ENCODE data around the gene ABCB11.

ABCB11 gene

GRCh38 chr2:169006665-169007064, 24.5 kb downstream of the ABCB11 start:
- H3K4me3 Mint-ChIP-seq, result no peak overlapping the region

GRCh38 chr2:169005994-169006393, 25.1 kb downstream of the ABCB11 start:
- no peak overlapping the region for H3K27ac Mint-ChIP-seq
- H3K4me1 Mint-ChIP-seq (ENCODE audit: low read depth), result peaks cover 6% of the 10 kb centered on the region
- H3K27me3 Mint-ChIP-seq, result no peaks in the 10 kb centered on the region
- no peaks in the 10 kb centered on the region for H3K36me3 Mint-ChIP-seq
- no peaks in the 10 kb centered on the region for H3K9me3 Mint-ChIP-seq (ENCODE audit: low read depth)
- no peak overlapping the region for H3K4me3 Mint-ChIP-seq

More at GRCh38 chr2:169006665-169007064, 24.5 kb downstream of the ABCB11 start:
- Mint-ChIP-seq H3K4me1 (ENCODE audit: low read depth) (peaks cover 6% of the 10 kb centered on the region), H3K27ac (no peak overlapping the region), H3K36me3 (no peaks in the 10 kb centered on the region), H3K9me3 (ENCODE audit: low read depth) (no peaks in the 10 kb centered on the region), H3K27me3 (no peaks in the 10 kb centered on the region)

- Mint-ChIP-seq H3K36me3 (no peaks in the 10 kb centered on the region), H3K27ac (no peak overlapping the region), H3K4me1 (ENCODE audit: low read depth) (peaks cover 6% of the 10 kb centered on the region), H3K4me3 (no peak overlapping the region), H3K9me3 (ENCODE audit: low read depth) (no peaks in the 10 kb centered on the region), H3K27me3 (no peaks in the 10 kb centered on the region)
Observed at GRCh38 chr2:169005080-169005598, 26.0 kb downstream of the ABCB11 start.

- no peaks in the 10 kb centered on the region for H3K4me1 Mint-ChIP-seq (ENCODE audit: low read depth)
- no peak overlapping the region for H3K27ac Mint-ChIP-seq
- no peak overlapping the region for H3K4me3 Mint-ChIP-seq
- H3K27me3 Mint-ChIP-seq, result no peaks in the 10 kb centered on the region
- no peaks in the 10 kb centered on the region for H3K36me3 Mint-ChIP-seq
- no peaks in the 10 kb centered on the region for H3K9me3 Mint-ChIP-seq (ENCODE audit: low read depth)
Observed at GRCh38 chr2:169002161-169002738, 28.9 kb downstream of the ABCB11 start.

GRCh38 chr2:169001116-169001815, 29.9 kb downstream of the ABCB11 start:
- H3K4me1 Mint-ChIP-seq (ENCODE audit: low read depth), result no peaks in the 10 kb centered on the region
- H3K27ac Mint-ChIP-seq, result no peak overlapping the region
- no peak overlapping the region for H3K4me3 Mint-ChIP-seq
- no peaks in the 10 kb centered on the region for H3K27me3 Mint-ChIP-seq
- no peaks in the 10 kb centered on the region for H3K36me3 Mint-ChIP-seq
- no peaks in the 10 kb centered on the region for H3K9me3 Mint-ChIP-seq (ENCODE audit: low read depth)

- H3K36me3 Mint-ChIP-seq, result no peaks in the 10 kb centered on the region
- no peak overlapping the region for H3K4me3 Mint-ChIP-seq
- no peaks in the 10 kb centered on the region for H3K27me3 Mint-ChIP-seq
- no peak overlapping the region for H3K27ac Mint-ChIP-seq
- no peaks in the 10 kb centered on the region for H3K4me1 Mint-ChIP-seq (ENCODE audit: low read depth)
- no peaks in the 10 kb centered on the region for H3K9me3 Mint-ChIP-seq (ENCODE audit: low read depth)
Observed at GRCh38 chr2:168999668-169000213, 31.4 kb downstream of the ABCB11 start.

- Mint-ChIP-seq H3K4me3 (no peak overlapping the region), H3K36me3 (no peaks in the 10 kb centered on the region), H3K9me3 (ENCODE audit: low read depth) (no peaks in the 10 kb centered on the region), H3K27me3 (no peaks in the 10 kb centered on the region), H3K27ac (no peak overlapping the region), H3K4me1 (ENCODE audit: low read depth) (no peaks in the 10 kb centered on the region)
Observed at GRCh38 chr2:168998609-168999211, 32.4 kb downstream of the ABCB11 start.

GRCh38 chr2:168997794-168998193, 33.3 kb downstream of the ABCB11 start:
- H3K36me3 Mint-ChIP-seq, result no peaks in the 10 kb centered on the region
- no peaks in the 10 kb centered on the region for H3K4me1 Mint-ChIP-seq (ENCODE audit: low read depth)
- no peak overlapping the region for H3K4me3 Mint-ChIP-seq
- H3K27ac Mint-ChIP-seq, result no peak overlapping the region
- H3K27me3 Mint-ChIP-seq, result peaks cover 1% of the 10 kb centered on the region
- no peaks in the 10 kb centered on the region for H3K9me3 Mint-ChIP-seq (ENCODE audit: low read depth)

- Mint-ChIP-seq H3K4me1 (ENCODE audit: low read depth) (no peaks in the 10 kb centered on the region), H3K4me3 (no peak overlapping the region), H3K27me3 (peaks cover 1% of the 10 kb centered on the region), H3K9me3 (ENCODE audit: low read depth) (no peaks in the 10 kb centered on the region), H3K27ac (no peak overlapping the region), H3K36me3 (no peaks in the 10 kb centered on the region)
Observed at GRCh38 chr2:168997118-168997521, 34.0 kb downstream of the ABCB11 start.

- peaks cover 1% of the 10 kb centered on the region for H3K27me3 Mint-ChIP-seq
- no peaks in the 10 kb centered on the region for H3K9me3 Mint-ChIP-seq (ENCODE audit: low read depth)
- H3K36me3 Mint-ChIP-seq, result no peaks in the 10 kb centered on the region
- H3K4me1 Mint-ChIP-seq (ENCODE audit: low read depth), result no peaks in the 10 kb centered on the region
- H3K4me3 Mint-ChIP-seq, result no peak overlapping the region
- no peak overlapping the region for H3K27ac Mint-ChIP-seq
Observed at GRCh38 chr2:168995744-168996143, 35.4 kb downstream of the ABCB11 start.

- H3K9me3 Mint-ChIP-seq (ENCODE audit: low read depth), result no peaks in the 10 kb centered on the region
- H3K4me1 Mint-ChIP-seq (ENCODE audit: low read depth), result no peaks in the 10 kb centered on the region
- H3K27me3 Mint-ChIP-seq, result peaks cover 1% of the 10 kb centered on the region
- H3K27ac Mint-ChIP-seq, result no peak overlapping the region
- no peak overlapping the region for H3K4me3 Mint-ChIP-seq
- no peaks in the 10 kb centered on the region for H3K36me3 Mint-ChIP-seq
Observed at GRCh38 chr2:168993538-168993937, 37.6 kb downstream of the ABCB11 start.

- H3K27me3 Mint-ChIP-seq, result peaks cover 1% of the 10 kb centered on the region
- H3K4me3 Mint-ChIP-seq, result no peak overlapping the region
- no peaks in the 10 kb centered on the region for H3K36me3 Mint-ChIP-seq
- H3K27ac Mint-ChIP-seq, result no peak overlapping the region
- no peaks in the 10 kb centered on the region for H3K9me3 Mint-ChIP-seq (ENCODE audit: low read depth)
- no peaks in the 10 kb centered on the region for H3K4me1 Mint-ChIP-seq (ENCODE audit: low read depth)
Observed at GRCh38 chr2:168992591-168993349, 38.4 kb downstream of the ABCB11 start.

GRCh38 chr2:168992026-168992425, 39.1 kb downstream of the ABCB11 start:
- no peaks in the 10 kb centered on the region for H3K4me1 Mint-ChIP-seq (ENCODE audit: low read depth)
- H3K4me3 Mint-ChIP-seq, result no peak overlapping the region
- no peak overlapping the region for H3K27ac Mint-ChIP-seq
- H3K27me3 Mint-ChIP-seq, result peaks cover 1% of the 10 kb centered on the region
- no peaks in the 10 kb centered on the region for H3K9me3 Mint-ChIP-seq (ENCODE audit: low read depth)
- no peaks in the 10 kb centered on the region for H3K36me3 Mint-ChIP-seq

GRCh38 chr2:168988755-168989154, 42.4 kb downstream of the ABCB11 start:
- Mint-ChIP-seq H3K4me1 (ENCODE audit: low read depth) (no peaks in the 10 kb centered on the region), H3K36me3 (no peaks in the 10 kb centered on the region), H3K27me3 (peaks cover 1% of the 10 kb centered on the region), H3K9me3 (ENCODE audit: low read depth) (no peaks in the 10 kb centered on the region), H3K4me3 (no peak overlapping the region), H3K27ac (no peak overlapping the region)

Data from activated naive CD8-positive, alpha-beta T cell (primary cell).